Measurements from ENCODE around the gene ESRRB.

DNA sequence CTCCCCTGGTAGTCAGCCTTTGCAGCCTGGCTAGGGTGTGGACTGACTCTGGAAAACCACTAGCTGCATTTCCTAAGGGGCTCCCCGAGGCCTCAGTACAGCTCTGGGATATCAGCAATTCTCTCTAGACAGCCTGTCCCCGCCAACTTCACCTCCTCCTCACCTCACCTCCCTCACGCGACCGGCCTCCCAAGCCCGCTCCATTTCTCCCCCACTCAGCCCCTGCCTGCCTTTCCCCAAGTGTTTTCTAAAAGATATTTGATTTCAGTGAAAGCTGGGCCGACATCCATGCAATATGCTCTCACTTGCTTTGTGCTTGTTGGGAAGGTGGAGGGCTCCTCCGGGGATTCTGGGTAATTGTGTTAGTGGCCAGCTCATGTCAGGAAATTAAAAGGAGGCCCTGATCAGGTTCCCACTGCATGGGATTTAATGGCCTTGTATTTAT lies 91.8 kb downstream of the ESRRB start:
- TF ChIP-seq CTCF (IDR thresholded peaks at IDR 0.05) (no peak), POLR2A (IDR thresholded peaks at IDR 0.05) (no peak)

Data from Peyer's patch (tissue), 4 donors.